HepG2 (cell line): ENCODE results near the gene MMP17. TPM values are rescaled to one million over a fixed set of nuclear protein-coding genes. Genes with fewer than 3 reads are reported as not detected.

Experiments used
- ATAC-seq: fragments of 200-7000 bp; cut with Tn5 transposase; 3 replicates; pipeline ENCODE4 v1.9.1; 2020; ENCODE audit warnings: mild to moderate bottlenecking, moderate library complexity
- BruUV-seq: library from RNA; stranded (reverse); fragments of 400-500 nt; replicated peaks from 2 replicates; lab custom pipeline; 2021; lab: Mats Ljungman, UMichigan
- CTCF ChIA-PET: fragments of 300-600 bp; formaldehyde crosslinking; extraction: SDS; loops from one replicate; lab custom pipeline; 2021; ENCODE audit warnings: low total read pairs, inconsistent platforms, low intra/inter-chr PET ratio; lab: Yijun Ruan, JAX
- POLR2A ChIA-PET: fragments of 350-600 bp; sonication (Branson Sonifier 250); formaldehyde crosslinking; loops from one replicate; lab custom pipeline; 2020; ENCODE audit warnings: antibody characterized with exemption, inconsistent platforms; lab: Yijun Ruan, JAX
- DNase-seq: peaks from one replicate; pipeline ENCODE4 v3.0.0-alpha.2; 2015; ENCODE audit warnings: low spot score
- FAIRE-seq: peaks from 3 replicates; lab custom pipeline; 2011; peaks lifted over from hg19 to GRCh38; lab: Jason Lieb, UNC
- H2AFZ ChIP-seq: one replicate; pipeline ENCODE4 v1.6.1; 2011; ENCODE audit warnings: low read length, inconsistent platforms
- H3K27ac ChIP-seq: fragments of 300-600 bp; 3 replicates; pipeline ENCODE4 v1.8.0; 2011; ENCODE audit warnings: mixed run types, mild to moderate bottlenecking, mixed read lengths, low read length, inconsistent platforms; ENCODE audit not compliant: insufficient read depth; ENCODE audit errors: extremely low read length
- H3K27me3 ChIP-seq, 2 experiments: fragments of 200-600 bp in 1 of 2; 2 replicates in 1 of 2; 3 replicates in 1 of 2; pipeline versions ENCODE4 v1.6.0 to v1.8.0; 2011; ENCODE audit warnings: low read length in 2 of 2, mild to moderate bottlenecking in 2 of 2, moderate library complexity in 2 of 2, inconsistent platforms in 1 of 2; ENCODE audit not compliant: insufficient read depth in 2 of 2, control insufficient read depth in 1 of 2
- H3K36me3 ChIP-seq, 2 experiments: fragments of 200-600 bp in 1 of 2; replicated peaks in 1 of 2; 2 replicates in 1 of 2; 3 replicates in 1 of 2; pipeline versions ENCODE4 v1.5.1 to v1.8.0; 2011; ENCODE audit warnings: low read length in 2 of 2, inconsistent platforms in 1 of 2; ENCODE audit not compliant: insufficient read depth in 2 of 2, control insufficient read depth in 1 of 2
- H3K4me1 ChIP-seq: 2 replicates; pipeline ENCODE4 v1.5.1; 2012; ENCODE audit warnings: low read length, inconsistent platforms; ENCODE audit not compliant: insufficient read depth
- H3K4me2 ChIP-seq: 2 replicates; pipeline ENCODE4 v1.6.0; 2011; ENCODE audit warnings: low read depth, low read length, inconsistent platforms
- H3K4me3 ChIP-seq, 3 experiments: fragments of 200-600 bp in 1 of 3; sonication (generic), shearing (Covaris generic) in 1 of 3; replicated peaks in 1 of 3; 2 replicates each; pipeline ENCODE4 v1.5.1; 2011 to 2016; ENCODE audit warnings: low read length in 3 of 3, inconsistent platforms in 2 of 3, low read depth in 2 of 3, mild to moderate bottlenecking in 2 of 3, control low read depth in 1 of 3, mixed read lengths in 1 of 3; ENCODE audit not compliant: insufficient read depth in 1 of 3
- H3K79me2 ChIP-seq: one replicate; pipeline ENCODE4 v1.6.1; 2011; ENCODE audit warnings: low read length, inconsistent platforms; ENCODE audit not compliant: insufficient read depth
- H3K9ac ChIP-seq: 2 replicates; pipeline ENCODE4 v1.6.0; 2011; ENCODE audit warnings: mild to moderate bottlenecking, low read depth, low read length, inconsistent platforms; ENCODE audit not compliant: insufficient read depth
- H3K9me3 ChIP-seq: 2 replicates; pipeline ENCODE4 v1.5.1; 2012; ENCODE audit warnings: mild to moderate bottlenecking, low read length
- H4K20me1 ChIP-seq: 2 replicates; pipeline ENCODE4 v1.6.0; 2011; ENCODE audit warnings: inconsistent platforms, mild to moderate bottlenecking, low read length, moderate library complexity; ENCODE audit not compliant: insufficient read depth
- DNMT1 ChIP-seq: sonication (generic); formaldehyde crosslinking; IDR thresholded peaks from 2 replicates; pipeline ENCODE4 v1.5.1; 2020; ENCODE audit warnings: mild to moderate bottlenecking, missing genetic modification reagents
- KLF13 ChIP-seq: sonication (generic); formaldehyde crosslinking; IDR thresholded peaks from 2 replicates; pipeline ENCODE4 v1.4.0; 2020; ENCODE audit warnings: mild to moderate bottlenecking, missing genetic modification reagents
- NR2F2 ChIP-seq: IDR thresholded peaks from 2 replicates; pipeline ENCODE4 v1.6.1; 2012; ENCODE audit warnings: low read depth, inconsistent platforms, borderline replicate concordance
- SATB2 ChIP-seq: sonication (generic); formaldehyde crosslinking; IDR thresholded peaks from 2 replicates; pipeline ENCODE4 v1.5.0; 2020; ENCODE audit warnings: missing genetic modification reagents
- SCMH1 ChIP-seq: sonication (generic); formaldehyde crosslinking; IDR thresholded peaks from 2 replicates; pipeline ENCODE4 v1.9.0; 2021; ENCODE audit warnings: missing genetic modification reagents, mild to moderate bottlenecking, borderline replicate concordance
- ZMYM3 ChIP-seq: sonication (generic); formaldehyde crosslinking; IDR thresholded peaks from 2 replicates; pipeline ENCODE4 v1.5.1; 2020; ENCODE audit warnings: mild to moderate bottlenecking, missing genetic modification reagents
- ZNF703 ChIP-seq: sonication (generic); formaldehyde crosslinking; IDR thresholded peaks from 2 replicates; pipeline ENCODE4 v1.5.1; 2020; ENCODE audit warnings: missing genetic modification reagents, mild to moderate bottlenecking, moderate library complexity, borderline replicate concordance
- WGBS: methylation state at CpG from one replicate; pipeline ENCODE4 v1.1.6; 2017; ENCODE audit warnings: low lambda C conversion rate; 5-methylcytosine and 5-hydroxymethylcytosine counted together
- in situ Hi-C: cut with HindIII; loops from 2 replicates; pipeline ENCODE4 v1.10.0; 2017; ENCODE audit warnings: low pct_unique_long_range_greater_than_20kb; ENCODE audit not compliant: extremely low pct_ligation_motif_present
- intact Hi-C: fragments of 100-400 bp; cut with micrococcal nuclease; formaldehyde crosslinking; loops from one replicate; pipeline ENCODE4 v1.10.0; 2022; ENCODE audit not compliant: unreplicated experiment
- polyA plus RNA-seq, 8 experiments: library from polyadenylated mRNA; depleted of rRNA in 3 of 8; stranded (reverse) in 7 of 8; unstranded in 1 of 8; fragments of >200 nt; fragmentation: Illumina TruSeq in 4 of 8; extraction: Trizol in 4 of 8; gene quantifications; 2 replicates each; pipeline versions ENCODE4 v1.2.1 to v1.2.3, GENCODE V29; 2011 to 2016; ENCODE audit warnings: low read depth in 4 of 8, missing spikeins in 1 of 8, mixed read lengths in 1 of 8; ENCODE audit not compliant: insufficient read depth in 1 of 8
- total RNA-seq, 5 experiments: library from RNA; depleted of rRNA; stranded (reverse); fragments of >200 nt; fragmentation: Illumina TruSeq; extraction: Trizol; gene quantifications; 2 replicates each; pipeline ENCODE4 v1.2.3, GENCODE V29; 2016; ENCODE audit warnings: low read depth in 1 of 5
- TF ChIP-seq, protein P1 (sequence below): sonication (generic); formaldehyde crosslinking; IDR thresholded peaks from 2 replicates; pipeline ENCODE4 v1.5.1; 2020; ENCODE audit warnings: missing genetic modification reagents, mild to moderate bottlenecking, borderline replicate concordance

Gene MMP17
- total and polyA plus RNA-seq, 2 of the 13 experiments (the other 11 are each of a cell fraction or from before 2014, with no cell fraction given), result 0.55 to 0.80 TPM

DNA sequence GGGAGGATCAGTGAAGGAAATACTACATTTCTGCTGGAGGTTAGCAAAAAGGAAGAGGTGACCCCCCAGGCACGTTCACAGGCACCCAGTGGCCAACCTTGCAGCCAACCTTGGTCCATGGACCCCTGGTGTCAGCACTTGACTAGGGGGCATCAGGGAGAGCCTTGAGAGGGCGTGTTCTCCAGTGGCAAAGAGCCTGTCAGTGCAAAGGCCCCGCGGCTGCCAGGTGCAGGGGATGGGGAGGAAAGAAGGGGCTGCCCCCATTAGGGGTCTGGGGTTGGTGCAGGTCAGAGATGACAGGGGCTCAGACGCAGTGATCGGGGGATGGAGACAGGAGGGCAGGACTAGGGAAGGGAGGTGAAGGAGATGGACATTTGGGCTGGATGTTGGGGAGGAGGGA is 43.5 kb downstream of the MMP17 start:
- intact Hi-C loops, result no loop called here

More for the DNA sequence above, 43.5 kb downstream of the MMP17 start:
- Histone ChIP-seq H3K9me3 (no peaks in the 10 kb centered on the region), H4K20me1 (no peaks in the 10 kb centered on the region), H3K4me2 (no peak overlapping the region), H3K27ac (no peak overlapping the region), H3K27me3 (peaks cover 0 to 7% of the 10 kb centered on the region in 2 experiments; a peak in 1 of 5 replicates), H3K36me3 (no peaks in the 10 kb centered on the region), H3K4me3 (no peak overlapping the region), H3K4me1 (peaks cover 9% of the 10 kb centered on the region; the same call in 1 of the 2 replicates), H3K9ac (no peak overlapping the region), H3K79me2 (no peaks in the 10 kb centered on the region), H2AFZ (no peak overlapping the region)
- ATAC-seq, result no peak
- BruUV-seq, result no TSS peak
- no peak for TF ChIP-seq ZNF703 (CRISPR knock-in tag)
- no peak for TF ChIP-seq KLF13
- TF ChIP-seq, protein P1, sequence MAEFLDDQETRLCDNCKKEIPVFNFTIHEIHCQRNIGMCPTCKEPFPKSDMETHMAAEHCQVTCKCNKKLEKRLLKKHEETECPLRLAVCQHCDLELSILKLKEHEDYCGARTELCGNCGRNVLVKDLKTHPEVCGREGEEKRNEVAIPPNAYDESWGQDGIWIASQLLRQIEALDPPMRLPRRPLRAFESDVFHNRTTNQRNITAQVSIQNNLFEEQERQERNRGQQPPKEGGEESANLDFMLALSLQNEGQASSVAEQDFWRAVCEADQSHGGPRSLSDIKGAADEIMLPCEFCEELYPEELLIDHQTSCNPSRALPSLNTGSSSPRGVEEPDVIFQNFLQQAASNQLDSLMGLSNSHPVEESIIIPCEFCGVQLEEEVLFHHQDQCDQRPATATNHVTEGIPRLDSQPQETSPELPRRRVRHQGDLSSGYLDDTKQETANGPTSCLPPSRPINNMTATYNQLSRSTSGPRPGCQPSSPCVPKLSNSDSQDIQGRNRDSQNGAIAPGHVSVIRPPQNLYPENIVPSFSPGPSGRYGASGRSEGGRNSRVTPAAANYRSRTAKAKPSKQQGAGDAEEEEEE, result no peak
- no peak for TF ChIP-seq SCMH1 (CRISPR knock-in tag)
- TF ChIP-seq NR2F2, result no peak
- TF ChIP-seq SATB2 (CRISPR knock-in tag), result no peak
- TF ChIP-seq DNMT1, result no peak
- 0 out of 2 replicates have a peak, but pooled peaks have one; percentile 19 for TF ChIP-seq ZMYM3 (CRISPR knock-in tag)
- FAIRE-seq, result no peak
- DNase-seq, result no peak
- ChIA-PET CTCF (no interaction called here), POLR2A (interaction anchor here (1.8 kb wide), 1 partner anchor 11 kb away, joined by 6 read pairs; no protein-coding TSS in a partner anchor)
- WGBS, result 58% methylated on average over 6 of the region's 6 CpGs
- in situ Hi-C loops, result no loop called here
